A549 treated with dexamethasone at 1 μM for 4 hours (cell line): ENCODE results near the gene ASCL2. TPM values are rescaled to one million over a fixed set of nuclear protein-coding genes. Genes with fewer than 3 reads are reported as not detected.

Experiments used
- total RNA-seq: library from RNA; stranded (reverse); fragments of 200-300 nt; extraction: Qiagen RNA extraction; gene quantifications from 5 replicates; pipeline ENCODE4 v1.2.3, GENCODE V29; 2022

ASCL2 gene
- total RNA-seq = 0.04 to 0.05 TPM in 2 of 5 replicates, not detected in the others

GRCh38 chr11:2270322-2271076, at the start of gene ASCL2:
Gene ASCL2 (minus strand): TSS chr11:2270588. CDS start chr11:2270332, 256 bp downstream.

GRCh38 chr11:2301631-2302305, 31.4 kb upstream of the ASCL2 start, which contains the start of the genes C11orf21 and TSPAN32:
Gene C11orf21 (minus strand): TSS chr11:2301918. CDS start chr11:2301808, 110 bp downstream.
Gene TSPAN32 (plus strand): TSS chr11:2302013. CDS start chr11:2302150, 137 bp downstream.

Other genes starting within 250 kb of the ASCL2 start
- 1.7 to 2.8 TPM (median 2.4 TPM) in 5 replicates for gene IGF2, start 131.2 kb downstream of the ASCL2 start, total RNA-seq
- gene INS, start 109.4 kb downstream of the ASCL2 start, total RNA-seq = not detected in 5 replicates
- gene TH, start 98.8 kb downstream of the ASCL2 start, total RNA-seq = 0.07 to 0.36 TPM in 2 of 5 replicates, not detected in the others
- gene C11orf21, start 31.3 kb upstream of the ASCL2 start, total RNA-seq = not detected in 5 replicates
- not detected in 5 replicates for gene TSPAN32, start 31.4 kb upstream of the ASCL2 start, total RNA-seq
- 298 to 392 TPM (median 381 TPM) in 5 replicates for gene CD81, start 106.7 kb upstream of the ASCL2 start, total RNA-seq
- gene TSSC4, start 130.2 kb upstream of the ASCL2 start, total RNA-seq = 43.3 to 67.5 TPM (median 60.4 TPM) in 5 replicates
- not detected in 5 replicates for gene TRPM5, start 173.9 kb upstream of the ASCL2 start, total RNA-seq
- gene KCNQ1, start 174.4 kb upstream of the ASCL2 start, total RNA-seq = 0.52 to 0.75 TPM (median 0.60 TPM) in 5 replicates